Hematopoietic multipotent progenitor cell treated with erythropoietin and hydrocortisone succinate and interleukin-3 and kit ligand, for 15 days (in vitro differentiated cells): ENCODE measurements around the gene ERAL1.
"Not testable (repeated sequence)": the region's sequence is repeated elsewhere in the genome, so short reads cannot be mapped to it uniquely, and the experiment has no call there.

ENCODE experiments used
- DNase-seq: peaks from one replicate; pipeline ENCODE4 v3.0.0-alpha.2; 2015; ENCODE audit warnings: low spot score

ERAL1 gene

DNA sequence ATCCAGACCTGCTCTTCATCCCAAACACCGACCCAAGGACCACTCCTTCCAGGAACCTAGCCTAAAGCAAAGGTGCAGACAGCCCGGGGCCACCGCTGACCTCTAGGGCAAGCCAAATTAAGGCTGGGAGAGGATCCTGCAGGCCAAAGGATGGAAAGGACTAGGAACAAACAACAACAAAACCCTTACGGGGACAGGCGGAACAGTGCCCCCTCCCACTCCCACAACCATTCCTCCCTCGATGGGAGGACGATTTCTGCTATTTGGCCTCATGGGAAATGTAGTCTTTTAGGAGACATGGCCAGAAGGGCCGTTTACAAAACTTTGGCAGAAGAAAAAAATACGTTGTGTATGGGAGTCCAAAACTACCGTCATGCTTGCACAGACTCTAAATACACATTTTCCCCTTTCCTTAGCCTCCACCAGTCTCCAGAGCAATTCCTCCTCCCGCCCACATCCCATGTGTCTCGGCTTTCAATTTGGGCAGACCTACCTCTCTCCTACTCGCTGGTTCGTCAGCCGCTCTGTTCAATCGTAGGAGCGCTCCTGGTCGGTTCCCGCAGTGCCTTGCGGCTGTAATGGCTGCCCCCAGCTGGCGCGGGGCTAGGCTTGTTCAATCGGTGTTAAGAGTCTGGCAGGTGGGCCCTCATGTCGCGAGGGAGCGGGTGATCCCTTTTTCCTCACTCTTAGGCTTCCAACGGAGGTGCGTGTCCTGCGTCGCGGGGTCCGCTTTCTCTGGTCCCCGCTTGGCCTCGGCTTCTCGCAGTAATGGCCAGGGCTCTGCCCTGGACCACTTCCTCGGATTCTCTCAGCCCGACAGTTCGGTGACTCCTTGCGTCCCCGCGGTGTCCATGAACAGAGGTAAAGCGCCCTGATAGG lies at the start of gene ERAL1:
Gene ERAL1, plus strand, starts transcription at position 560 of the 879 bp plus-strand sequence. Its CDS starts 19 bp downstream, at position 579.
- DNase-seq = peak; percentile 71

DNA sequence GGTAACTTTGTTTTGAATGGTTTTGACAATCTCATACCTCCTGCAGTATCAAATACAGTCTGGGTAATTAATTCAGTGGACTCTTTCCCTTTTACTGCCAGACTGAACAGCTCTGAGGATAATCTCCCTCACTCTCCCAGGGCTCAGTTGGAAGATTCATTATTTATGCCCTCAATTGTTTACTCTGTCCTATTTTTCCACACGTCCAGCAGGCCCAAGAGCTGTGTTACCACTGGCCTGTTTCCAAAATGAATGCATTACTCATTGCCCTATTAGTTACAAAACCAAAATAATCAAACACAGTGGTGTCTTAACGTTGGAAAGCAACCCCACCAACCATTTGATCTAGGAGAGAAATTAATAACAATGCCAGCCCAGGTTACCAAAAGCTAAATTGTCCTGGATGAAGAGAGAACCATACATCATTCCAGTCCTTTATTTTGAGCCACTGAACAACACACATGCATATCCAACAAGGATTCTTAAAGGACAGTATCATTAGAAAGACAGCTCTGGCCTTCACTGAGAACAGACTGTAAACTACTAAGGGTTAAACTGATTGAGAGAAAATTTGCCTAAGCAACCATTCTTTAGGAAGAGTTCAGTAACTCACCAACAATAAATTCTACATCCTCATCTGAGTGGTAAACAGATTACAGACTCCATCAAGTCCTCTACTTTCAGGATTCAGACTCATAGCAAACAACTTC lies 46.7 kb upstream of the ERAL1 start:
- no peak for DNase-seq

DNA sequence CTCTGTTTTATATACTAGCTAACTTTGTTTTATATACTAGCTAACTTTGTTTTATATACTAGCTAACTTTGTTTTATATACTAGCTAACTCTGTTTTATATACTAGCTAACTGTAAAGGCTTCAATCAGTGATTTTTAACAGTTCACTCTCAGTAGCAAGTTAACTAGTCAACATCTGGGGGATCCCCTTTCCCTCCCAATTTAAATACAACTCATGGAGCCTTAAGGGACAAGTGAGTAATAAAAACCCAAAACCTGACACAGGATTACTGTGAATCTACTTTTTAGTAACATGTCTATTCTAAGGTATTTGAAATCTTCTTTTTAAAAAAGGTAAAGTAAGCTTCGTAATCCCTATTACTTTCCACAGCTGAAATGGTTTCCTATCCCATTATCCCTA lies 44.4 kb upstream of the ERAL1 start:
- DNase-seq = no peak

DNA sequence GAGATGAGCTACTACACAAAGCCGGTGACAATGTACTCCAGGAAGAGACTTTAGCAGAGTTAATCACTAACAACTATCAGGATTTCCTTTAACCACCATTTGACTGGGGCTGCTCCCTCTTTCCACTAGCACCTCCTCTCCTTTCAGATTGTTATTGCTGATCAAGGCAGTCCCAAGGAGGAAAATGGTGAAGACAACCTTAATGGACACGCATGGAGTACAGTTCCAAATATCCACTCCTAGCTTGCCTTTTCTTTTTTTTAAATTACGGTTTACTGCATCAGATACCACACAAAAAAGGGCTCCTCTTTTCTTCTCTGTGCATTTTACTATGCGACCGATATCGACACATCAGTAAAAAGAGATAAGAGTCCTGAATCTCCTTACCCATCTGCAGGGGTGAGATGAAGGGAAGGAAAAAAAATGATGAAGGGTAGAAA lies 43.1 kb upstream of the ERAL1 start:
- no peak for DNase-seq

DNA sequence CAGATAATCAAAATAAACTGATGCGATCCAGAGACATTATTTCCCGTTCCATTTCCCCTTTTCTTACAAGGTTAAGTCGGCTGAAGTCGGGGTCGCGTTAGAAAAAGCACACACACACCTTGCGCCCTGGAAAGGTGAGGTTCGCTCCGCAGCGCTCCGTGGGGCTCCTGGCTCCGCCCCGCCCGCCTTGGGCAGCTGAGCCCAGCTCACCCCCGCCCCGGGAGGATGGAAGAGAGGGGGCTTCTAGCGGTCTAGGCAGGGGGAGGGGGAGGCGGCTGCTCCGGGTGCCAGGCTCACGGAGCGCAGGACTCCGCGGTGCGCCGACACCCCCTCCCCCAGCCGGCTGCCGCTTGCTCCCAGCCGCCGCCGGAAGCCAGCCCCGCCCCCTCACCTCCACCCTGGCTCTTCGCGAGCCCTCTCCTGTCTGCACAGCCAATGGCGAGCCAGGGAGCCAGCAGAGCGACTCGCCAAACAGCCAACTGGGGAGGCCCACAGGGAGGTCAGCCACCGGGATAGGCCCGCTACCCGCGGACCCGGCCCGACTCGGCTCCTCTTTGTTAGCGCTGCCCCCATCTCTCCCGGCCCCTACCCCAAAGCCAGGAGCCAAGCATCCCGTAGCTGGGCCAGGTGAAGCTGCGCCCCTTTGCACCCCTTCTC lies 42.6 kb upstream of the ERAL1 start:
- DNase-seq = peak; percentile 92

DNA sequence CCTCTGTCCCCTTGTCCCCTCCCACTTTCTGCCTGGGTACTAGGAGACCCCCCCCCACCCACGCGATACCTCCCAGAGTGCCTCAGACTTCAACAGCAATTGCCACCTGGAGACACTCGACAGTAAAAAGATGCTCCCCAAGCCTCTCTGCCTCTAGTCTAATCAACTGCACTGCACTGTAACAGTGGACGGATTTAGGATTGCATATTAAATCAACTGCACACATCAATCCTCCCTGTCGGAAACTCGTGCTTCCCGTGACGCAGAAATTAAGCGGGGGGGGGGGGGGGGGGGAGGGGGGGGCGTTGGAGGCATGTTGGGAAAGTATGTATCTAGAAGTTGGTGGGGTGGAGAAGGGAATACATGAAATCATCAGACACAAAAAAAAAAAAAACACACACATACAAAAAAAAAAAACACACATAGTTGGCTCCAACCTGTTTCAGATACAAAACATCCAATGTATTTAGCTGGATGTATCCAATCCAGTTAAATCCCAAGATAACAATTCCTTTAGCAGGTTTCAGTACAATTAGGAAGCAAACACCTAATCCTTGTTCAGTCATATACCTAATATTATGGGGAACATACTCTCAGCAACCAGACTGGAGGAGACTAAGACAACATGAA lies 42.0 kb upstream of the ERAL1 start:
- DNase-seq = peak; percentile 44

DNA sequence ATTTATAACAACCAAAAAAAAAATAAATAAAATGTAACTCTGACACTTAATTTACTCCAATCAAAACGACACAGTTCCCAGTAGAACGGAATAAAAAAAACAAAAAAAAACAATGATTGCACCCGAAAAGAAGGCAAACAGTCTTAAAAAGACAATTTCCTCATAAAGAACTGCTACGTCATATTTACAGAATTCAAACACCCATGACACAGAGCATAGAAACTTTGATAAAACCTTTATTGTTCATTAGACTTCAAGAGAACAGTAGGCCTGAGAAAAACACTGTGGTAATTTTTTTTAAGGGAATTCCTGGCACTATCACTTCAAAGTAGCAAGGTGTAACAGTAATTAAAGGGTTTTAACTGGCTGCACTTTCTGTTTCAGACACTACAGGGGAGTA lies 38.3 kb upstream of the ERAL1 start:
- DNase-seq = no peak

DNA sequence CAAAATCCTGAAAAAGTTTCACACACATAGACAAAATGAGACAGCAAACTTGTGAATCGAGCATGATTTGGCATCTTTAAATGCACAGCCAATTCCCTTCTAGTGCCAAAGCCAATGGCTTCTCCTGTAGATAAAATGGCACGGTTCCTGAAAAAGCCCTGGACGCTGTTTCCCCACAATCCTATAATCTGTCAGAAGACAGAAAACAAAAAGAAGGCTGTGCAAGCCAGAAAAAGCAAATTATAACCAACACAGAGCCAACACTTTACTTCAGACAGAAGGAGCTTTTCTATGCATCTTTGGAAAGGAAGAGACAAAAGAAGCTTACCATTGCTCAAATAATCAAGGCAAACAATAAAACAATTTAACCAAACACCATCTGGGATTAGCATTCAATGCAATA lies 36.0 kb upstream of the ERAL1 start:
- no peak for DNase-seq

DNA sequence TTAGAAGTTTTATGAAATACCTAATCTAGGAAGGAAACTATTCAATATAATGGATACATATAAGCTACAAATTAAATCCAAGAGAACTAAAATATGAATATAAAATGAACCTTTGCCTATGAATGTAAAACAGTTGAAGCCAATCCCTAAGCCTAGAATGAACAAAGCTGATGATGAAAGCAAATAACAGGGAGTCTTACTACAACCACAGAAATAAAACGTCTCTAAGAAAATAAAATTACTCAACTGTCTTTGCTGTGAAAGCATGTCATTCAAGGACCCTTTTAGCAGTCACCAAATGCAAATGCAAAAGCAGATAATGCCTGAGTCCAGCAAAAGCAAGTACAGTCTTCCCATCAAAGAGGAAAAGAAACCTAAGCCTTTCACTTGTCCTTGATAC lies 35.2 kb upstream of the ERAL1 start:
- no peak for DNase-seq

DNA sequence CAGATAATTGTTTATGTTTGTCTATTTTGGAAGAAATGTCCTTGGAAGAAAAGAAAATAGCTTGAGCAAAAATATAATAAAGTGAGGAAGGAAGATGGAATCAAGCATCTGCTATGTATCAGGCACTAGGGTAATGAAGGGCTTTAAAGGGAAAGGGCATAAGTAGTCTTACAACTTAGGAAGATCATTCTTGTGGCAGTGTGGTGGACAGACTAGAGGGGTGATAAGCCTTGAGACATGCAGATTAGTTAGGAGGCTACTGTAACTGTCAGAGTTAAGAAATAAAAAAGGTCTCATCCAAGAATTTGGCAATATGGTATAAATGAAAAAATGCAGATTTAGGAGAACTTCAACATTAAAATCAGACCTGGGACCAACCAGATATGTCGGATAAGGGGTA lies 27.1 kb upstream of the ERAL1 start:
- DNase-seq = no peak

DNA sequence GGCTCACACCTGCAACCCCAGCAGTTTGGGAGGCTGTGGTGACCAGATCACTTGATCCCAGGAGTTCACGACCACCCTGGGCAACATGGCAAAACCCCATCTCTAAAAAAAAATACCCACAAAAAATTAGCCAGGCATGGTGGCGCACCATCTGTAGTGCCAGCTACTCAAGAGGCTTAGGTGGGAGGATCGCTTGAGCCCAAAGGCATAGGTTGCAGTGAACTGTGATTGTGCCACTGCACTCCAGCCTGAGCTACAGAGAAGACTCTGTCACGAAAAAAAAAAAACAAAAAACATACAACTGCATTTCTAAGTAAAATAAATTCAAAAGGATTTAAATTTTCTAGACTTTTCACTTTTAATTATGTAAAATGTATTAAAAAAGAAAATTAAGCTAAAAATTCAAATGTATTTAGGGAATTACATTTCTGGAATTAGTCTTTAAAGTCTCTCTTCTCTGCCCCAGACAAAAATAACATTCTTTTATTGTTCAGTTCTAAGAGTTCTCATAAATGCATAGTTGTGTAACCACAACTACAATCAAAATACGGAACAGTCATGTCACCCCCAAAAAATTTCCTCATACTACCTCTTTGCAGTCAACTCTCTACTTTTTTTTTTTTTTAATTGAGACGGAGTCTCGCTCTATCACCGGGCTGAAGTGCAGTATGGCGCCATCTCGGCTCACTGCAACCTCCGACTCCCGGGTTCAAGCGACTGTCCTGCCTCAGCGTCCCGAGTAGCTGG lies 26.3 kb upstream of the ERAL1 start:
- no peak for DNase-seq

DNA sequence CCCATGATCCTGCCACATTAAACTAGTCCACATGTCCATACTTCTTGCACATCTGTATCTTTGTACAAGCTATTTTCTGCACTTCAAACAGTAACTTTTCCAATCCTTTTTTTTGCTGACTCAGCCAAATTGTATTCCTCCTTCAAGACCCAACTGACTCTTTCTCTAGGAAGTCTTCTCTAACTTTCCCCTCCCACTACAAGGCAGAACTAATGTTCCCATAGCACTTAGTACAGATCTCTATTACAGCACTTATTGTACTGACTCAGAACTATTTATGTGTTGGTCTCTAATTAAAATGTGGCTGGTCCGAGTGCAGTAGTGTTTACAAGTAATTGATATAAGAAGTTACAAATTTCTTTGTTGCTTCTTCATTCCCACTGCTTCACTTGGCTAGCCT lies 20.4 kb upstream of the ERAL1 start:
- DNase-seq = no peak

DNA sequence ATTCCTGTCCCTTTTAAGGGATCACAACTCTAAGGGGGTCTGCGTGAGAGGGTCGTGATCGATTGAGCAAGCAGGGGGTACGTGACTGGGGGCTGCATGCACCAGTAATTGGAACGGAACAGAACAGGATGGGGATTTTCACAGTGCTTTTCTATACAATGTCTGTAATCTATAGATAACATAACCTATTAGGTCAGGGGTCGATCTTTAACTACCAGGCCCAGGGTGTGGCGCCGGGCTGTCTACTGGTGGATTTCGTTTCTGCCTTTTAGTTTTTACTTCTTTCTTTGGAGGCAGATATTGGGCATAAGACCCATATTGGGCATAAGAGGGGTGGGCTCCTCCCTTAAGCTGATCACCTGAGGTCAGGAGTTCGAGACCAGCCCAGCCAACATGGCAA lies 18.3 kb upstream of the ERAL1 start:
- DNase-seq = not testable (repeated sequence)

DNA sequence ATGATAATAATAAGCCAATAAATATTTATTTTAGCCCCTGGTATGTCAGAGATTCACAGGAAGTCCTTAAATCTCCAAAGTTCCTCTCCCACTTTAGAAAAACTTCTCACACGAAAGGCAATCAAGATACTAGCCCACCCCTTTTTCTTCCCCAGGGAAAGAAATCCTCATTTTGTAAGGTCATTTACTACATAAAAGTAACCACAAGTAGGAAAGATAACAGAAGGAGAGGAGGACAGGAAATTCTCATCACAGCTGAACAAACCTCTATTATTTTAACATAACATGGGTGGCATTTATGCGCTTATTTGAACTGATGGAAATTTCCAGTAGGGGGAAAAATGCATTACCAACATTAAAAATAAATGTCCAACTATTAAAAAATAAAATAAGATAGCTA lies 15.6 kb upstream of the ERAL1 start:
- DNase-seq = no peak

DNA sequence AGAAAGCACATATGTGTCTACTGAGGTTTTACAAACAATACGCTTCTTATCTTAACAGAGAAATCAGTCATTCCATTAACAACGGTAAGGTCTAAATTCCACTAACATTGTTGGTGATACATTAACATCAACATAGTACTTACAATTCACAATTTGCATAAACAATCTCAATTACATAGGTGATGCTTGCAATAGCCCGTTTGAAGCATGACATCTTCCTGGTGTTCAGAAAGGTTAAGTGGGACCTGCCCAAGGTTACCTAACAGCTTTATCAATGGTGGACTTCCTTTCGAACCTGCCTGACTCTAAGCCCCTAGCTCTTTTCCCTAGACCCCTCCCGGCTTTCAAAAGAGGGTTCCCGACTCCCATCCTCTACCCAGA lies 12.9 kb upstream of the ERAL1 start:
- peak; percentile 38 for DNase-seq

DNA sequence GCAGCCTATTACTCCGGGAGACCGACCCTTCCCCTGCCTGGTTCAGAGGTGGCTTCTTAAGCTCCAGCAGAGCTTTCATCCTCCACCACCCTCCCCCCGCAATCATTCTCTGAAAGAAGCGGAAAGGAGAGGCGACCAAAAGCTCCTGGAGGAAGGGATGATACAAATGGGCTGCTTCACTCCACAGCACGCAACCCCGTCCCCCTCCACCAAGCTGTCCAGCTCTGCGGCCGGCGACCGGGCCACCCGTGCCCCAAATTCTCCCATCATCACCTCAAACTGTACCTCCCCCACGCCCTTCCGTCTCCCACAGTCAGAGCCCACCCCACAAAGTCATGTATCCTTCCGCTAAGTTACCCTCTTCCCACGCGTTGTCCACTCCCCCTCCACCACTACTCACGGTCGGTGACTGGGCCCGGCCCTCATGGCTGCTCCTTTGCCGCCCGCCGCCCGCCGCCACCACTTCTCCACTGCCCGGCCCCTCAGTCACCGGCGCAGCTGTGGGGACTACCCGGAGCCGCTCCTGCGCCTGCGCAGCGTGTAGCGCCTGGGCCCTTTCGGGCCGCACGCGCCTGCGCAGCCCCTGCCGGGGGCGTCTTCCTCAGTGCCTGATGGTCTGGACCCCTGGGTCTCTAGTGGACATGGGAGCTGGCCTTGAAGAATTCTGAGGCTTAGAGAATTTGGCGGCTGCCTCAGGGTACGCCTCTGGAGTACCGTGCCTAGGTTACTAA lies 12.4 kb upstream of the ERAL1 start, which contains the start of gene FAM222B:
Gene FAM222B, minus strand, starts transcription at position 509 of the 731 bp plus-strand sequence. CDS start 76,123 bp downstream, outside the sequence.
- peak; percentile 76 for DNase-seq

DNA sequence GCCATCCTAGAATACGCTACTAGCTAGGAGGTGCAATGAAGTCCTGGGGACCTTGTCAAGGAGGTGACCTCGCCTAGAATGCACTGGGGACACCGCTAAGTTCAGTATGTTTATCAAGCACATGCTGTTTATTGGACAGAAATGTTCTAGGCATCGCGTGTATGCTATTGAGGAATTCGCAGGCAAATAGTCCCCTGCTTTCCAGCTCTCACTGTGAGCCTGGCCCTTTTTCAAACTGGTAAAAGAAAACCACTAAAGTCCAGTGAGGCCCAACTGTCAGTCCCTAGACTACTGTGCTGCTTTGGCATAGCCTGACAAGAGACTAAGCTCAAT lies 11.0 kb upstream of the ERAL1 start:
- DNase-seq = no peak

DNA sequence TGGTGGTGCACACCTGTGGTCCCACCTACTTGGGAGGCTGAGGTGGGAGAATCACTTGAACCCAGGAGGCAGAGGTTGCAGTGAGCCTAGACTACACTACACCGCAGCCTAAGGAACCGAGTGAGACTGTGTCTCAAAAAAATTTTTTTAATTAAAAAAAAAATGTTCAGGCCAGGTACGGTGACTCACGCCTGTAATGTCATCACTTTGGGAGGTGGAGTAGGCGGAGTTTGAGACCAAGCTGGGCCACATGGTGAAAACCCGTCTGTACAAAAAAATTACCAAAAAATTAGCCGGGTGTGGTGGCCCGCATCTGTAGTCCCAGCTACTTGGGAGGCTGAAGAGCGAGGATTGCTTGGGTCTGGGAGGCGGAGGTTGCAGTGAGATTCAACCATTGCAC lies 8.6 kb upstream of the ERAL1 start:
- no peak for DNase-seq

DNA sequence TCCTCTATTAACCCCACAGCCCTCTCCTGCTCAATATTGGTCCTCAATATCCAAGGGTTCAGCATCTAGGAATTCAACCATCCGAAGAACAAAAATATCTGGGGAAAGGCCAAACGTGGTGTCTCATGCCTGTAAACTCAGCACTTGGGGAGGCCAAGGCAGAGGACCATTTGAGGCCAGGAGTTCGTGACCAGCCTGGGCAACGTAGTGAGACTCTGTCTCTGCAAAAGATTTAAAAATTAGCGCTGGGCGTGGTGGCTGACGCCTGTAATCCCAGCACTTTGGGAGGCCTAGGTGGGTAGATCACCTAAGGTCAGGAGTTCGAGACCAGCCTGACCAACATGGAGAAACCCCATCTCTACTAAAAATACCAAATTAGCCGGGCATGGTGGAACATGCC lies 8.1 kb upstream of the ERAL1 start:
- not testable (repeated sequence) for DNase-seq

DNA sequence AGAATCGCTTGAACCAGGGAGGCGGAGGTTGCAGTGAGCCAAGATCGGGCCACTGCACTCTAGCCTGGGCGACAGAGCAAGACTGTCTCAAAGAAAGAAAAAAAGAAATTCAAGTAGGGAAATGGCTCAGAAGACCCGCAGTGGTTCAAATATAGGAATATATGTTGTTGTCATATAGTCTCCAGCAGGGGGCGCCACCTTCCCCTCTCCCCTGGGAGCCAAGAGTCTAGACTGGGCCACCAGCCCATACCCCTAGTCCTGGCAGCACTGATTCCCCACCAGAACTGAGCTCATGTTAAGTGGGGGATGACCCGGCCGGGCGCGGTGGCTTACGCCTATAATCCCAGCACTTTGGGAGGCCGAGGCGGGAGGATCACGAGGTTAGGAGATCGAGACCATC lies 6.1 kb upstream of the ERAL1 start:
- DNase-seq = peak; percentile 76

DNA sequence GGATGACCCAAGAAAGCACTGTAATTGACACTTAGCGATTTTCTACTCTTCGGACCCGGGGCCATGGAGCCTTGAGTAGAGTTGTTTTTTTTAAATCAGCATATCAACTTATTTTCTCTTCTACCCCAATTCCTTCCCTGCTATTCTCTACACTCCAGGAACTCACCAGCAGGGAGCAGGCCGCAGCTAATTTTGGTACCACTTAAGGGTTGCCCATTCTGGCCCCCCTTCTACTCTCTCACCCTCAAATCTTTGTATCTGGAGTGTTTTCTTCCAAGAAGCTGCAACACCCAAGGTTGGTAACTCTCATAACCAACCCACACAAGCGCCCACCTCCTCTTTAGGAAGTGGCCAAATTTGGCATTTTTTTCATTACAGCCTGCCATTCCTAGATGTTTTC lies 5.5 kb upstream of the ERAL1 start:
- DNase-seq = peak; percentile 64
